ENCODE measurements around the gene ADAMTSL3. TPM values are rescaled to one million over a fixed set of nuclear protein-coding genes. Genes with fewer than 3 reads are reported as not detected.

Gene ADAMTSL3
- total RNA-seq, 4 donors from 2014 or later = 3.1 to 48.2 (median 24.6) TPM

- no peaks in the 10 kb centered on the region for H3K4me1 ChIP-seq
- no peaks in the 10 kb centered on the region for H3K27me3 ChIP-seq
- H3K27ac ChIP-seq = no peak overlapping the region
- intact Hi-C loops (cut with DNase I; ENCODE audit: low total_unique reads) = no loop called here
- no peak overlapping the region for H3K4me3 ChIP-seq
- TF ChIP-seq CTCF (IDR thresholded peaks at IDR 0.05) (no peak), POLR2A (IDR thresholded peaks at IDR 0.05) (no peak)
- H3K36me3 ChIP-seq = no peaks in the 10 kb centered on the region
- no peak for DNase-seq
- H3K9me3 ChIP-seq = no peaks in the 10 kb centered on the region
Measured at GRCh38 chr15:83650831-83651230, 3.1 kb upstream of the ADAMTSL3 start.

- intact Hi-C loops (cut with DNase I; ENCODE audit: low total_unique reads) = no loop called here
Measured at GRCh38 chr15:83651541-83651940, 2.4 kb upstream of the ADAMTSL3 start.

GRCh38 chr15:83652626-83653204 is 1.2 kb upstream of the ADAMTSL3 start:
- Histone ChIP-seq H3K27ac (peak overlapping the region in 1 of 2 donors; percentile 73), H3K4me1 (no peaks in the 10 kb centered on the region), H3K36me3 (no peaks in the 10 kb centered on the region), H3K9me3 (no peaks in the 10 kb centered on the region), H3K27me3 (no peaks in the 10 kb centered on the region), H3K4me3 (no peak overlapping the region)
- DNase-seq = no peak
- intact Hi-C loops (cut with DNase I; ENCODE audit: low total_unique reads) = no loop called here
- TF ChIP-seq POLR2A (IDR thresholded peaks at IDR 0.05) (no peak), CTCF (IDR thresholded peaks at IDR 0.05) (no peak)

More at GRCh38 chr15:83651541-83651940, 2.4 kb upstream of the ADAMTSL3 start:
- H3K36me3 ChIP-seq = no peaks in the 10 kb centered on the region
- H3K4me1 ChIP-seq = no peaks in the 10 kb centered on the region
- H3K4me3 ChIP-seq = no peak overlapping the region
- no peaks in the 10 kb centered on the region for H3K9me3 ChIP-seq
- no peak for DNase-seq
- no peak for TF ChIP-seq CTCF (IDR thresholded peaks at IDR 0.05)
- no peak for TF ChIP-seq POLR2A (IDR thresholded peaks at IDR 0.05)
- H3K27ac ChIP-seq = no peak overlapping the region
- no peaks in the 10 kb centered on the region for H3K27me3 ChIP-seq

GRCh38 chr15:83653288-83653638 is 660 bp upstream of the ADAMTSL3 start:
- intact Hi-C loops (cut with DNase I; ENCODE audit: low total_unique reads) = no loop called here
- TF ChIP-seq POLR2A (IDR thresholded peaks at IDR 0.05) (no peak), CTCF (IDR thresholded peaks at IDR 0.05) (no peak)
- Histone ChIP-seq H3K4me3 (peak overlapping the region in 1 of 2 donors; percentile 62), H3K27ac (peak overlapping the region in 1 of 2 donors; percentile 73), H3K27me3 (no peaks in the 10 kb centered on the region), H3K36me3 (no peaks in the 10 kb centered on the region), H3K4me1 (no peaks in the 10 kb centered on the region), H3K9me3 (no peaks in the 10 kb centered on the region)
- peak in 1 of 2 donors; percentile 28 for DNase-seq

- intact Hi-C loops (cut with DNase I; ENCODE audit: low total_unique reads) = no loop called here
- Histone ChIP-seq H3K9me3 (no peaks in the 10 kb centered on the region), H3K36me3 (no peaks in the 10 kb centered on the region), H3K27ac (peak overlapping the region; percentile 37 to 73), H3K4me3 (peak overlapping the region; percentile 17 to 62), H3K4me1 (no peaks in the 10 kb centered on the region), H3K27me3 (no peaks in the 10 kb centered on the region)
- TF ChIP-seq CTCF (IDR thresholded peaks at IDR 0.05) (peak in 1 of 4 experiments; percentile 13), POLR2A (IDR thresholded peaks at IDR 0.05) (no peak)
- DNase-seq = peak; percentile 45 to 64
Measured at GRCh38 chr15:83654379-83655236, 685 bp downstream of the ADAMTSL3 start.
